SU-DHL-6 (cell line): ENCODE data around the gene LRRC55.

Source experiments
- H2AFZ ChIP-seq: fragments of 200-600 bp; sonication (generic); 2 replicates; pipeline ENCODE4 v1.6.1; 2014; ENCODE audit warnings: low read depth, mild to moderate bottlenecking, moderate library complexity, mixed read lengths, antibody characterized with exemption, low read length; ENCODE audit not compliant: severe bottlenecking
- H3F3A ChIP-seq: fragments of 200-600 bp; shearing (Covaris generic); 2 replicates; pipeline ENCODE4 v1.6.0; 2016; ENCODE audit warnings: antibody characterized with exemption, mild to moderate bottlenecking; ENCODE audit not compliant: insufficient read depth
- H3K27ac ChIP-seq: fragments of 200-600 bp; sonication (generic); 2 replicates; pipeline ENCODE4 v1.5.1; 2016; ENCODE audit warnings: low read depth, mild to moderate bottlenecking, low read length, moderate library complexity, mixed read lengths
- H3K27me3 ChIP-seq: fragments of 200-600 bp; sonication (generic), shearing (Covaris generic); 2 replicates; pipeline ENCODE4 v1.6.0; 2014; ENCODE audit warnings: mild to moderate bottlenecking, low read length
- H3K36me3 ChIP-seq: fragments of 200-600 bp; sonication (generic); 2 replicates; pipeline ENCODE4 v1.6.1; 2014; ENCODE audit warnings: mild to moderate bottlenecking, low read length, mixed read lengths
- H3K4me2 ChIP-seq: fragments of 300-600, 200-600 bp; shearing (Covaris generic), sonication (generic); 2 replicates; pipeline ENCODE4 v1.6.0; 2014; ENCODE audit warnings: low read length, low read depth, mild to moderate bottlenecking; ENCODE audit not compliant: poor library complexity, severe bottlenecking
- H3K4me3 ChIP-seq: fragments of 200-600 bp; sonication (generic); 2 replicates; pipeline ENCODE4 v1.5.1; 2014; ENCODE audit warnings: antibody characterized with exemption, low read length, mild to moderate bottlenecking, mixed read lengths; ENCODE audit not compliant: insufficient read depth, poor library complexity, severe bottlenecking
- H3K79me2 ChIP-seq: fragments of 200-600 bp; sonication (generic); 2 replicates; pipeline ENCODE4 v1.6.1; 2014; ENCODE audit warnings: mild to moderate bottlenecking, low read length, moderate library complexity; ENCODE audit not compliant: insufficient read depth
- H3K9ac ChIP-seq: fragments of 200-600 bp; sonication (generic); 2 replicates; pipeline ENCODE4 v1.7.0; 2014; ENCODE audit warnings: mild to moderate bottlenecking, low read length
- H3K9me2 ChIP-seq: fragments of 200-600 bp; sonication (generic); replicated peaks from 2 replicates; pipeline ENCODE4 v1.6.1; 2014; ENCODE audit warnings: low read length; ENCODE audit not compliant: insufficient read depth
- H3K9me3 ChIP-seq: fragments of 200-600 bp; sonication (generic); 2 replicates; pipeline ENCODE4 v1.6.1; 2014; ENCODE audit warnings: low read length, mixed read lengths; ENCODE audit not compliant: insufficient read depth
- H4K20me1 ChIP-seq: fragments of 200-600 bp; sonication (generic); 2 replicates; pipeline ENCODE4 v1.6.1; 2014; ENCODE audit warnings: low read depth, mild to moderate bottlenecking, antibody characterized with exemption, low read length, moderate library complexity, mixed read lengths
- EZH2phosphoT487 ChIP-seq: fragments of 200-600 bp; sonication (generic), shearing (Covaris generic); conservative IDR thresholded peaks from 2 replicates; pipeline ENCODE4 v1.6.1; 2018; ENCODE audit warnings: mild to moderate bottlenecking, antibody characterized with exemption, low read length, moderate library complexity, mixed read lengths
- TF ChIP-seq, protein P1 (sequence below): fragments of 200-600 bp; sonication (generic); IDR thresholded peaks from one replicate; pipeline ENCODE4 v1.5.1; 2017; ENCODE audit warnings: antibody characterized with exemption, mild to moderate bottlenecking, low read length, moderate library complexity; ENCODE audit not compliant: insufficient read depth, poor library complexity, severe bottlenecking

The LRRC55 gene

DNA sequence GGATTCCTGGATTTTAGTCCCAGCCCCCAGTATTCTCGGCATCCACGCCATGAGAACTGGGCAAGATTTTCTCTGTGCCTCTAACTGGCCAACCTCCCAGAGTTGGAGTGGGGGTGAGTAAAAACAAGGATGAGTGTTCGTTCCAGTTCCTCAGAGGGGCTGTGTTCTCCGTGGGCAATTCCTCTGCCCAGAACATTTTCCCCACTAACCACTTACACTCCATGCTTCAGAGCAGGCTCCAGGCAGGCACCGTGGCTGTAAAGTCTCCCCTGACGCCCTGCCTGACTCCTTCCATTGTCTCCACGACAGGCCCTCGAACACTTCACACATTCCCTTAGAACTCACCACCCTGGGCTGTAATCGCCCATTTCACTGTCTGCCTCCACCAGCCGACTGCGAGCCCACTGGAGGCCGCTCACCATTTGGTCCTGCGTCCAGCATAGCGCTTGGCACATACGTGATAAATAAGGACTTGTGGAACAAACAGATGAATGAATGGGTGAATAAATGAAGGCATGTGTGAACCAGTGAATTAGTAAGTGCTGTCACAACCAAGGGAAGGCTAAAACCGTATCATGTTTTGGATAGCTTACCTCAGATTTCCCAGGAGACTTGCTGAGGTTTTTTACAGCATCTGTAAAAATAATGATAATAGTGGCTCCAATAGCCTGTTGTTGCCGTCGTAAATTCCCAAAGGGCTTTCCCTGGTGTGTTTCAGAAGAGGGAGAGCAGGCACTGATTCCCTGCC, 49.2 kb downstream of the LRRC55 start:
- H3K9ac ChIP-seq: no peak overlapping the region
- no peaks in the 10 kb centered on the region for H3K9me3 ChIP-seq
- H3K79me2 ChIP-seq: no peaks in the 10 kb centered on the region
- no peaks in the 10 kb centered on the region for H3F3A ChIP-seq
- no peak overlapping the region for H3K4me2 ChIP-seq
- no peak overlapping the region for H3K4me3 ChIP-seq
- no peak overlapping the region for H2AFZ ChIP-seq
- TF ChIP-seq EZH2phosphoT487: no peak
- TF ChIP-seq, protein P1, sequence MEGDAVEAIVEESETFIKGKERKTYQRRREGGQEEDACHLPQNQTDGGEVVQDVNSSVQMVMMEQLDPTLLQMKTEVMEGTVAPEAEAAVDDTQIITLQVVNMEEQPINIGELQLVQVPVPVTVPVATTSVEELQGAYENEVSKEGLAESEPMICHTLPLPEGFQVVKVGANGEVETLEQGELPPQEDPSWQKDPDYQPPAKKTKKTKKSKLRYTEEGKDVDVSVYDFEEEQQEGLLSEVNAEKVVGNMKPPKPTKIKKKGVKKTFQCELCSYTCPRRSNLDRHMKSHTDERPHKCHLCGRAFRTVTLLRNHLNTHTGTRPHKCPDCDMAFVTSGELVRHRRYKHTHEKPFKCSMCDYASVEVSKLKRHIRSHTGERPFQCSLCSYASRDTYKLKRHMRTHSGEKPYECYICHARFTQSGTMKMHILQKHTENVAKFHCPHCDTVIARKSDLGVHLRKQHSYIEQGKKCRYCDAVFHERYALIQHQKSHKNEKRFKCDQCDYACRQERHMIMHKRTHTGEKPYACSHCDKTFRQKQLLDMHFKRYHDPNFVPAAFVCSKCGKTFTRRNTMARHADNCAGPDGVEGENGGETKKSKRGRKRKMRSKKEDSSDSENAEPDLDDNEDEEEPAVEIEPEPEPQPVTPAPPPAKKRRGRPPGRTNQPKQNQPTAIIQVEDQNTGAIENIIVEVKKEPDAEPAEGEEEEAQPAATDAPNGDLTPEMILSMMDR: no peak
- no peaks in the 10 kb centered on the region for H3K36me3 ChIP-seq
- no peak overlapping the region for H3K27ac ChIP-seq
- H3K27me3 ChIP-seq: no peaks in the 10 kb centered on the region
- H3K9me2 ChIP-seq: no peaks in the 10 kb centered on the region
- H4K20me1 ChIP-seq: no peaks in the 10 kb centered on the region

DNA sequence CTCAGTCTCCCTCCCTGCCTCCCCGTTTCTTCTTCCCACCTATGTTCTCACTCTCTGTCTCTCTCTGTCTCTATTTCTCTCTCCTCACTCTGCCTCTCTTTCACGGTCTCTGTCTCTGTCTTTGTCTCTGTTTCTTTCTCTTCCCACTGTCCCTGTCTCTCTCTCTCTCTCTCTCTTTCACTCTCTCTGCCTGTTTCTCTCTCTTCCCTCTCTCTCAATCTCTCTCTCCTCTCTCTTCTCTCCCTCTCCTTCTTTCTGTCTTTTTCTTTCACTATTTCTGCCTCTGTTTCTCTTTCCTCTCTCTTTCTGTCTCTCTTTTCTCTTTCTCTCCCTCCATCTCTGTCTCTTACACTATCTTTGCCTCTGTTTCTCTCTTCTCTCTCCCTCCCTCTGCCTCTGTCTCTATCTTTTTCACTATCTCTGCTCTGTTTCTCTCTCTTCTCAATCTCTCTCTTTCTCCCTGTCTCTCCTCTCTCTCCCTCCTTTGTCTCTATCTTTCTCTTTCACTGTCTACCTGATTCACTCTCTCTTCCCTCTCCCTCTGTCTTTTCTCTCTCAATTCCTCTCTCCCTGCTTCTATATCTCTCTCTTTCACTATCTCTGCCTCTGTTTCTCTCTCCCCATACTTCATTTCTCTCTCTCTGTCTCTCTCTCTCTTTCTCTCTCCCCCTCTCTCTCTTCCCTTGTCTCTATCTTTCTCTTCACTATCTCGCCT, 49.9 kb downstream of the LRRC55 start:
- H3K9ac ChIP-seq: no peak overlapping the region
- H3K27me3 ChIP-seq: no peaks in the 10 kb centered on the region
- H4K20me1 ChIP-seq: no peaks in the 10 kb centered on the region
- TF ChIP-seq, protein P1: no peak
- no peak for TF ChIP-seq EZH2phosphoT487
- no peaks in the 10 kb centered on the region for H3F3A ChIP-seq
- no peak overlapping the region for H3K4me2 ChIP-seq
- H3K4me3 ChIP-seq: no peak overlapping the region
- H3K27ac ChIP-seq: no peak overlapping the region
- no peaks in the 10 kb centered on the region for H3K36me3 ChIP-seq
- H2AFZ ChIP-seq: no peak overlapping the region
- no peaks in the 10 kb centered on the region for H3K9me3 ChIP-seq
- no peaks in the 10 kb centered on the region for H3K9me2 ChIP-seq
- H3K79me2 ChIP-seq: no peaks in the 10 kb centered on the region

DNA sequence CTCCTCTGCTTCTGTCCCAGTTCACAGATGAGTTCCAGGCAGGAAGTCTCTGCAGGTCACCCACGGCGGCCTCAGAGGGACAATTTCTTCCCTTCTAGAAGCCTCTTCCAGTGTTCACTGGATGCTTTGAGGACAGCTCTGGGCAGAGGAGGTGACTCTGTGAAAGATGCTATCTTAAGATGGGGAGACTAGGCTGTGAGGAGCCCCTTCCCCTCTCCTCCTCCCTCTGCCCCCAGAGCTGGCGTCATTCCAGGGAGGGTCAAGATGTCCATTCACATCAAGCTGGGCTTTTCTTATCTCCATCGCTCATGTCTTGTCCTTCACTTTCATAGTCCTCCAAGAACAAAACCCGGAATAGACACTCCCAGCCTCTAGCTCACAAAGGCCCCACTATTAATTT, 51.9 kb downstream of the LRRC55 start:
- no peak overlapping the region for H3K4me3 ChIP-seq
- H3K36me3 ChIP-seq: no peaks in the 10 kb centered on the region
- H3K27me3 ChIP-seq: no peaks in the 10 kb centered on the region
- H2AFZ ChIP-seq: no peak overlapping the region
- no peak overlapping the region for H3K9ac ChIP-seq
- no peaks in the 10 kb centered on the region for H3K9me2 ChIP-seq
- no peaks in the 10 kb centered on the region for H4K20me1 ChIP-seq
- H3K79me2 ChIP-seq: no peaks in the 10 kb centered on the region
- no peaks in the 10 kb centered on the region for H3K9me3 ChIP-seq
- no peak overlapping the region for H3K4me2 ChIP-seq
- no peak overlapping the region for H3K27ac ChIP-seq
- H3F3A ChIP-seq: no peaks in the 10 kb centered on the region
- no peak for TF ChIP-seq EZH2phosphoT487
- TF ChIP-seq, protein P1: no peak
